DOHH2 (cell line): ENCODE data around the gene PTBP2.
A peak's percentile ranks its signal among the peaks of the same experiment; 100 is the strongest.

Experiments used
- H3F3A ChIP-seq: fragments of 200-600 bp; sonication (generic), shearing (Covaris generic); 2 replicates; pipeline ENCODE4 v1.6.0; 2016; ENCODE audit warnings: antibody characterized with exemption, mild to moderate bottlenecking; ENCODE audit not compliant: control insufficient read depth, insufficient read depth
- H3K27ac ChIP-seq: fragments of 200-600 bp; sonication (generic); 2 replicates; pipeline ENCODE4 v1.5.1; 2014; ENCODE audit warnings: low read depth, mild to moderate bottlenecking, low read length, moderate library complexity
- H3K27me3 ChIP-seq: fragments of 200-600 bp; sonication (generic); 2 replicates; pipeline ENCODE4 v1.6.1; 2014; ENCODE audit warnings: mild to moderate bottlenecking, low read length, mixed read lengths; ENCODE audit not compliant: control insufficient read depth
- H3K36me3 ChIP-seq: fragments of 200-600 bp; sonication (generic); 2 replicates; pipeline ENCODE4 v1.6.1; 2014; ENCODE audit warnings: mild to moderate bottlenecking, low read length, moderate library complexity, mixed read lengths; ENCODE audit not compliant: control insufficient read depth
- H3K4me1 ChIP-seq: fragments of 200-600 bp; sonication (generic); 2 replicates; pipeline ENCODE4 v1.6.1; 2014; ENCODE audit warnings: mild to moderate bottlenecking, low read length, mixed read lengths; ENCODE audit not compliant: control insufficient read depth
- H3K4me2 ChIP-seq: fragments of 200-600 bp; sonication (generic); 2 replicates; pipeline ENCODE4 v1.6.0; 2014; ENCODE audit warnings: mild to moderate bottlenecking, low read length, moderate library complexity
- H3K4me3 ChIP-seq: fragments of 200-600 bp; sonication (generic); 2 replicates; pipeline ENCODE4 v1.5.1; 2014; ENCODE audit warnings: mild to moderate bottlenecking, low read length, mixed read lengths
- H3K79me2 ChIP-seq: fragments of 200-600 bp; sonication (generic); 2 replicates; pipeline ENCODE4 v1.6.1; 2014; ENCODE audit warnings: mild to moderate bottlenecking, low read length, mixed read lengths; ENCODE audit not compliant: control insufficient read depth
- H3K9me2 ChIP-seq: fragments of 200-600 bp; sonication (generic); replicated peaks from 2 replicates; pipeline ENCODE4 v1.6.1; 2014; ENCODE audit warnings: mild to moderate bottlenecking, low read length, mixed read lengths; ENCODE audit not compliant: control insufficient read depth
- H3K9me3 ChIP-seq: fragments of 200-600 bp; sonication (generic); 2 replicates; pipeline ENCODE4 v1.6.1; 2014; ENCODE audit warnings: antibody characterized with exemption, low read length, mixed read lengths; ENCODE audit not compliant: control insufficient read depth, insufficient read depth
- H4K20me1 ChIP-seq: fragments of 200-600 bp; sonication (generic); 2 replicates; pipeline ENCODE4 v1.6.0; 2014; ENCODE audit warnings: low read depth, mild to moderate bottlenecking, antibody characterized with exemption, low read length, moderate library complexity; ENCODE audit not compliant: control insufficient read depth, insufficient read depth
- EZH2phosphoT487 ChIP-seq: fragments of 200-600 bp; sonication (generic); IDR thresholded peaks from 2 replicates; pipeline ENCODE4 v1.6.1; 2017; ENCODE audit warnings: borderline replicate concordance, mild to moderate bottlenecking, antibody characterized with exemption, low read length, moderate library complexity, mixed read lengths
- TF ChIP-seq, protein P1 (sequence below): fragments of 200-600 bp; sonication (generic); IDR thresholded peaks from one replicate; pipeline ENCODE4 v1.5.1; 2014; ENCODE audit warnings: antibody characterized with exemption, mild to moderate bottlenecking, low read depth, low read length; ENCODE audit not compliant: poor library complexity, severe bottlenecking

The PTBP2 gene

DNA sequence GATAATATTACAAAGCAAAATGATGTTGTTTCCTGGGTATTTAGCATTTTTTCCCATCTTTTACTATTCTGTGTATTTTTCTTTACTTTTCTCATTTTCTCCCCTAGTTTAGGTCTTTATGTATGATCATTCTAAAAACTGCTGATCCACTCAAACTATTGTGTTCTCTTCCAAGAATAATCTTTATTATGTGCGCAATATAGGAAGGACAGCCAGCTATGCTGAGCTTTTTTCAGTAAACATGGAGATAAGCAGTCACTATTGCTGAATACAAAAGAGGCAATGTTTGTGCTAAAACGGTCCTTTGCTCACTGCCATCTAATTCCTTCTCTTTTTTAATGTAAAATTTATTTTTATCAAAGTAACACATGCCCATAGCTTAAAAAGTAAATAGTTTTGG lies 6.7 kb upstream of the PTBP2 start:
- Histone ChIP-seq H3K4me3 (no peak overlapping the region), H3K9me3 (no peaks in the 10 kb centered on the region), H3K27ac (no peak overlapping the region), H3K4me1 (no peaks in the 10 kb centered on the region), H3K79me2 (no peaks in the 10 kb centered on the region), H4K20me1 (no peaks in the 10 kb centered on the region), H3K9me2 (no peaks in the 10 kb centered on the region), H3F3A (no peaks in the 10 kb centered on the region), H3K36me3 (no peaks in the 10 kb centered on the region), H3K27me3 (no peaks in the 10 kb centered on the region), H3K4me2 (no peak overlapping the region)
- TF ChIP-seq, protein P1, sequence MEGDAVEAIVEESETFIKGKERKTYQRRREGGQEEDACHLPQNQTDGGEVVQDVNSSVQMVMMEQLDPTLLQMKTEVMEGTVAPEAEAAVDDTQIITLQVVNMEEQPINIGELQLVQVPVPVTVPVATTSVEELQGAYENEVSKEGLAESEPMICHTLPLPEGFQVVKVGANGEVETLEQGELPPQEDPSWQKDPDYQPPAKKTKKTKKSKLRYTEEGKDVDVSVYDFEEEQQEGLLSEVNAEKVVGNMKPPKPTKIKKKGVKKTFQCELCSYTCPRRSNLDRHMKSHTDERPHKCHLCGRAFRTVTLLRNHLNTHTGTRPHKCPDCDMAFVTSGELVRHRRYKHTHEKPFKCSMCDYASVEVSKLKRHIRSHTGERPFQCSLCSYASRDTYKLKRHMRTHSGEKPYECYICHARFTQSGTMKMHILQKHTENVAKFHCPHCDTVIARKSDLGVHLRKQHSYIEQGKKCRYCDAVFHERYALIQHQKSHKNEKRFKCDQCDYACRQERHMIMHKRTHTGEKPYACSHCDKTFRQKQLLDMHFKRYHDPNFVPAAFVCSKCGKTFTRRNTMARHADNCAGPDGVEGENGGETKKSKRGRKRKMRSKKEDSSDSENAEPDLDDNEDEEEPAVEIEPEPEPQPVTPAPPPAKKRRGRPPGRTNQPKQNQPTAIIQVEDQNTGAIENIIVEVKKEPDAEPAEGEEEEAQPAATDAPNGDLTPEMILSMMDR: no peak
- no peak for TF ChIP-seq EZH2phosphoT487

DNA sequence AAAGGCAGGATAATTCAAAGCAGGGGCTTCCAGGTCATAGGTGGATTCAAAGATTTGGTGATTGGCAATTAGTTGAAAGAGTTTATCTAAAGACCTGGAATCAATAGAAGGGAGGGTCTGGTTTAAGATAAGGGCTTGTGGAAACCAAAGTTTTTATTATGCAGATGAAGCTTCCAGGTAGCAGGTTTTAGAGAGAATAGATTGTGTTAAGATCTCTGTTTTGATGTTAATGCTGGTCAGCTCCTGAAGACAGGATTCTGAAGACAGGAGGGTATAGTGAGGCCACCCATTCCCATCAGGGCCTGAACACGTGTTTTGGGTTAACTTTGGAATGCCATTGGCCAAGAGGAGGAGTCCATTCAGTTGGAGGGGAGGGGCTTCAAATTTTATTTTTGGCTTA lies 6.1 kb upstream of the PTBP2 start:
- TF ChIP-seq EZH2phosphoT487: no peak
- TF ChIP-seq, protein P1: no peak
- Histone ChIP-seq H3K27ac (no peak overlapping the region), H3K9me3 (no peaks in the 10 kb centered on the region)

DNA sequence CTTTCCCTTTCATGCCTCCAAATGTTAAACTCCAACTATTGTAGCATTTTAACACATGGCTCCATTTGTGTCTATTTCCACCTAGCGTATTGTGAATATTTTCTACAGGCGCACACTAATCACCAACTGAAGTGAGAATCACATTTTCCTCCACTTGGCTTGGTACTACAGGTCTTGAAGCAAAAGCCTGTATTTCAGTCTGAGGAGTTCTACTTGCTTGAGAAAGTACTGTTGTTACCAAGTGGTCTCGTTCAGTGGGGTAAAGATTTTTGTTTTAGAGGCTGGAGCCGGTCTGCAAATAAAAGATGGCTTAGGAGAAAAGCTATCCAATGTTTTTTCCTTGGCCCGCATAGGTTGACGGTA lies 550 bp upstream of the PTBP2 start:
- Histone ChIP-seq H3K36me3 (peaks cover 33% of the 10 kb centered on the region), H4K20me1 (no peaks in the 10 kb centered on the region), H3K79me2 (peaks cover 43% of the 10 kb centered on the region), H3F3A (no peaks in the 10 kb centered on the region), H3K9me2 (no peaks in the 10 kb centered on the region), H3K9me3 (no peaks in the 10 kb centered on the region), H3K4me2 (peak overlapping the region; percentile 72), H3K27ac (no peak overlapping the region), H3K4me3 (peak overlapping the region; percentile 87), H3K27me3 (no peaks in the 10 kb centered on the region), H3K4me1 (peaks cover 22% of the 10 kb centered on the region)
- TF ChIP-seq, protein P1: no peak
- no peak for TF ChIP-seq EZH2phosphoT487

More for the DNA sequence above, 6.1 kb upstream of the PTBP2 start:
- H3K9me2 ChIP-seq: no peaks in the 10 kb centered on the region
- no peaks in the 10 kb centered on the region for H3F3A ChIP-seq
- H4K20me1 ChIP-seq: no peaks in the 10 kb centered on the region
- no peaks in the 10 kb centered on the region for H3K79me2 ChIP-seq
- H3K4me3 ChIP-seq: no peak overlapping the region
- no peaks in the 10 kb centered on the region for H3K36me3 ChIP-seq
- H3K4me2 ChIP-seq: no peak overlapping the region
- H3K4me1 ChIP-seq: peaks cover under 1% of the 10 kb centered on the region; the same call in 1 of the 2 replicates
- H3K27me3 ChIP-seq: no peaks in the 10 kb centered on the region
